ENCODE results near the gene FAM180B.
"Not testable (repeated sequence)": the region's sequence is repeated elsewhere in the genome, so short reads cannot be mapped to it uniquely, and the experiment has no call there.

FAM180B gene, protein sequence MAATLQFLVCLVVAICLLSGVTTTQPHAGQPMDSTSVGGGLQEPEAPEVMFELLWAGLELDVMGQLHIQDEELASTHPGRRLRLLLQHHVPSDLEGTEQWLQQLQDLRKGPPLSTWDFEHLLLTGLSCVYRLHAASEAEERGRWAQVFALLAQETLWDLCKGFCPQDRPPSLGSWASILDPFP

DNA sequence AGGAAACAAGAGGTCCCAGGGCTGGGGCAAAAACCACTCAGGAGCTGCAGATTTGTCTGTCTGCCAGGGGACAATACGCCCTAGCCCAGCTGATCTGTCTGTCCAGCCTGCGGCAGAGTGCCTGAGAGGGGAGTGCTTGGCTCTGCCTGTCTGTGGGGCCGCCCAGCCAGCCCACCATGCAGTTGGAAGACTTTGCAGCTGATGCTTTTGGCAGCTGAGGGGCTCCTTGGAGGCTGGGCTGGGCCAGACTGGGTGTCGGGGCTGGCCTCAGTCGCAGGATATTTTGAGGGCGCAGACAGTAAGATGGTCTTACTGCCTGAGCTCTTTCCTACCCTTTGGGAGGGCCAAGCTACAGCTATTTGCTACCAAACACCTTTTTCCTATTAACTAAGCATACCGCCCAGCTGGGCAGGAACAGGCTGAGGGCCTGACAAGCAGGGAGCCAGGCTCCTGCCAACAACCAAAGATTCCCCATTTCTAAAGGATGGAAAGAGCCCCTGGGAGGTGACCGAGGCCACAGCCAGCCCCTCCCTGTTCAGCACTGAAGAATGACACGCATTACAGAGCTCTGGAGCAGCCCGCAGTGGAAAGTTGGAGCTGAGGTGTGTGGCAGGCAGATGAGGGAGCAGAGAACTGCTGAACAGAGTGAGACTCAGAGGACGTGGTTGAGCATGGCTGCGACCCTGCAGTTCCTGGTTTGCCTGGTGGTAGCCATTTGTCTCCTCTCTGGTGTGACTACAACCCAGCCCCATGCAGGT lies at the start of gene FAM180B:
FAM180B (plus strand) TSS at position 581 of the 758 bp plus-strand sequence; CDS start at position 672, 91 bp downstream.
- TF ChIP-seq, protein P1, sequence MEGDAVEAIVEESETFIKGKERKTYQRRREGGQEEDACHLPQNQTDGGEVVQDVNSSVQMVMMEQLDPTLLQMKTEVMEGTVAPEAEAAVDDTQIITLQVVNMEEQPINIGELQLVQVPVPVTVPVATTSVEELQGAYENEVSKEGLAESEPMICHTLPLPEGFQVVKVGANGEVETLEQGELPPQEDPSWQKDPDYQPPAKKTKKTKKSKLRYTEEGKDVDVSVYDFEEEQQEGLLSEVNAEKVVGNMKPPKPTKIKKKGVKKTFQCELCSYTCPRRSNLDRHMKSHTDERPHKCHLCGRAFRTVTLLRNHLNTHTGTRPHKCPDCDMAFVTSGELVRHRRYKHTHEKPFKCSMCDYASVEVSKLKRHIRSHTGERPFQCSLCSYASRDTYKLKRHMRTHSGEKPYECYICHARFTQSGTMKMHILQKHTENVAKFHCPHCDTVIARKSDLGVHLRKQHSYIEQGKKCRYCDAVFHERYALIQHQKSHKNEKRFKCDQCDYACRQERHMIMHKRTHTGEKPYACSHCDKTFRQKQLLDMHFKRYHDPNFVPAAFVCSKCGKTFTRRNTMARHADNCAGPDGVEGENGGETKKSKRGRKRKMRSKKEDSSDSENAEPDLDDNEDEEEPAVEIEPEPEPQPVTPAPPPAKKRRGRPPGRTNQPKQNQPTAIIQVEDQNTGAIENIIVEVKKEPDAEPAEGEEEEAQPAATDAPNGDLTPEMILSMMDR (IDR thresholded peaks at IDR 0.05; ENCODE audit: borderline replicate concordance, insufficient read depth, low read depth, low read length), result no peak
- H3K4me3 ChIP-seq (ENCODE audit: low read depth, low read length), result no peak within 1 kb of the TSS

DNA sequence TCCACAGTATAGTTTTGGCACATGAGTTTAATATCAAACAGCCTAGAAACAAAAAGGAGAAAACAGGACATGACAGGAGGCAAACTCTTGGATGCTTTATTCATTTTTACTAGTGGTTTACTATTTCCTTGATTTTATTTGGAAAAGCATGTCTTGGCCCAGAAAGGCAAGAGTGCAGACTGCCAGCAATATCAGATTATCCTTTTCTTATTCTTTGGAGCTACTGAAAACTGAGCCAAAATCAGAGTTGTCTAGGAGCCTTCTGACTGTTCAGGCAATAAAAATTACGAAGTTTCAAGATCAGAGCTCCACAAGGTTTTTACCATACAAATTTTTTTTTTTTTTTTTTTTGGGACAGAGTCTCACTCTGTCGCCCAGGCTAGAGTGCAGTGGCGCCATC lies 49.6 kb upstream of the FAM180B start:
- no peak overlapping the region for H3K4me3 ChIP-seq (ENCODE audit: low read depth, low read length)
- TF ChIP-seq, protein P1 (IDR thresholded peaks at IDR 0.05; ENCODE audit: borderline replicate concordance, insufficient read depth, low read depth, low read length), result no peak

DNA sequence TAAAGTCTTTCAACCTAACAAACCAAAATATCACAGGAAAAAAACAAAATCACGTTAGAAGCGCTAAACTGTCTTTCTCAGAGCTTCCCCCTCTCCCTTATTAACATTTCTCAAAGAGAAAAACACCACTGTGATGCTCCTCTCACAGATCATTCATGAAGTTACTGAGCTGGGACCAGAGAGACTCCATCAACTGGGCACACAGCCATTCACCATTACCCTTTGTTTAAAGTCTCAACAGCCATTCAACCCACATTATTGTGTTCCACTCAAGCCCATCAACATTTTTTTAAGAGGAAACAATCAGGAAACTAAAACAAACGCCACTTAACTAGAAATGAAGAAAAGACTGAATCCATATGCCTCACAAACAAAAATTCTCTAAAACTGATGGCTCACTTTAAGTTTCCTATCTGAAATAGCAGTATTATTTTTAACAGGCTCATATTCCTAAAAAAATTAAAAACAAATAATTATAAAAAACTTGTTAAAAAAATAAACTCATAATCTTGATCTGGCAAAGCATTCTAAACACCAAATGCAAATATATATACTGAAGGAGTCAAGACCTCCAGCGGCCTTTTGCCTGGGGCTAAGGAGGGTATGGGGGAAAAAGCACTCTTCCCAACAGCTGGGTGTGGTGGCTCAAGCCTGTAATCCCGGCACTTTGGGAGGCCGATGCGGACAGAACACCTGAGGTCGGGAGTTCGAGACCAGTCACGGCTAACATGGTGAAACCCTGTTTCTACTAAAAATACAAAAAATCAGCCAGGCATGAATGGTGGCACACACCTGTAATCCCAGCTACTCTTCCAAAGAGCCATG lies 47.5 kb upstream of the FAM180B start:
- TF ChIP-seq, protein P1 (IDR thresholded peaks at IDR 0.05; ENCODE audit: borderline replicate concordance, insufficient read depth, low read depth, low read length), result no peak
- H3K4me3 ChIP-seq (ENCODE audit: low read depth, low read length), result no peak overlapping the region

DNA sequence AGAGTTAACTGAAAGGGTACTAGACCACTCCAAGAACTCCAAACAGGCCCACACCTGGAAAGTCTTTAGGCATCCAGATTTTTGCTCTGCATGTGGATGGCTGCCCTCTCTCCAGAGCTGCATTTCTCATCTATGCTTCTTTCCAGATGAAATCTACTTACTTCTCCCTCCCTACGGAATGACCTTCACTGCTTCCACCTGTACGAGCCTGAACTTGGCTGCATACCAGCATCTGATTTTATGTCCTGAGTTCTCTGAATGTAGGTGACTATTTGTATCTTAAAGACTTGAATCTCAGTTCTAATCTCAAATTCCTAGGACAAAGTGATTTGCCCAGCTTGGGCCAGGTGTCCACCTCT lies 46.8 kb upstream of the FAM180B start:
- H3K4me3 ChIP-seq (ENCODE audit: low read depth, low read length), result no peak overlapping the region
- TF ChIP-seq, protein P1 (IDR thresholded peaks at IDR 0.05; ENCODE audit: borderline replicate concordance, insufficient read depth, low read depth, low read length), result no peak

DNA sequence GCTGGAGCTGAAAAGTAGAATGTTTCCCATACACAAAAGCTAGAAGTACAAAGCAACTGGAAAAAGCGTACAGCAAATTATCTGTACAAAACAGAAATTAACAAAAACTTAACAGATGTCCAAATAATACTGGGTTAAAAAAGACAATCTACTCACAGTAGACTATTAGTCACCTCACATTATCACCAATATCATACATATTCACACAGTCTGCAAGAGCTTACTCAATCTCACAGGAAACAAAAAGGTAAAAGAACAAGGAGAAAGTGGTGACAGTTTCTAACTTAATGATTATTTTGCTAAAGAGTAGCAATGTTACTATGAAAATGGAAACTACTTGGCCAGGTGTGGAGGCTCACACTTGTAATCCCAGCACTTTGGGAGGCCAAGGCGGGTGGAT lies 45.4 kb upstream of the FAM180B start:
- TF ChIP-seq, protein P1 (IDR thresholded peaks at IDR 0.05; ENCODE audit: borderline replicate concordance, insufficient read depth, low read depth, low read length), result no peak
- no peak overlapping the region for H3K4me3 ChIP-seq (ENCODE audit: low read depth, low read length)

DNA sequence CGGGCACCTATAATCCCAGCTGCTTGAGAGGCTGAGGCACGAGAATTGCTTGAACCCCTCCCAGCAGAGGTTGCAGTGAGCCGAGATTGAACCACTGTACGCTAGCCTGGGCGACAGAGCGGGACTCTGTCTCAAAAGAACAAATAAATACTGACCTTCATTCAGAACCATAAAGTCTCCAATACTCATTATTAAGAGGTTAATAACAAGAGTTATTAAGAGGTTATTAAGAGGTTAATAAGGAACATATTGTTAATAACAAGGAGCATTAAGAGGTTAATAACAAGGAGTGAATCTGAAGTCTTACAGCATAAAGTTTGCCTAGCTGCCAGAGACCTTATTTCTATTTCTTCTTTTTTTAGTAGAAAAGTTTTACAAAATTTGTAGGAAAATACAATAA lies 41.2 kb upstream of the FAM180B start:
- H3K4me3 ChIP-seq (ENCODE audit: low read depth, low read length), result no peak overlapping the region
- TF ChIP-seq, protein P1 (IDR thresholded peaks at IDR 0.05; ENCODE audit: borderline replicate concordance, insufficient read depth, low read depth, low read length), result no peak

DNA sequence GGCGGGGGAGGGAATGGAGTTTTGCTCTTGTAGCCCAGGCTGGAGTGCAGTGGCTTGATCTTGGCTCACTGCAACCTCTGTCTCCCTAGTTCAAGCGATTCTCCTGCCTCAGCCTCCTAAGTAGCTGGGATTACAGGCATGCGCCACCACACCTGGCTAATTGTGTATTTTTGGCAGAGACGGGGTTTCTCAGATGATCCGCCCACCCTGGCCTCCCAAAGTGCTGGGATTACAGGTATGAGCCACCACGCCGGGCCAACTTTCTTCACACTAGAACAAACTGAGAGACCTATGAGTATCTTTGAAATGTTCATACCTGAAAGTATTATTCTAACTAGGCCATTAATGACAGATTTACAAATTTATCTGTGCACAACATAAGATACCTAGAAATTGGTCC lies 40.2 kb upstream of the FAM180B start:
- not testable (repeated sequence) for H3K4me3 ChIP-seq (ENCODE audit: low read depth, low read length)

Measured in GM12875 (cell line).